ENCODE measurements around the gene HIBADH.

HIBADH gene

GRCh38 chr7:27635728-27636127 lies 27.0 kb downstream of the HIBADH start:
- no peak for DNase-seq (ENCODE audit: low read depth)

- no peak for DNase-seq (ENCODE audit: low read depth)
Observed at GRCh38 chr7:27634671-27635493, 27.8 kb downstream of the HIBADH start.

GRCh38 chr7:27633062-27633461 lies 29.6 kb downstream of the HIBADH start:
- DNase-seq (ENCODE audit: low read depth), result no peak

- DNase-seq (ENCODE audit: low read depth), result peak; percentile 91
Observed at GRCh38 chr7:27631391-27631790, 31.3 kb downstream of the HIBADH start.

GRCh38 chr7:27627146-27627545 lies 35.5 kb downstream of the HIBADH start:
- DNase-seq (ENCODE audit: low read depth), result no peak

- no peak for DNase-seq (ENCODE audit: low read depth)
Observed at GRCh38 chr7:27619492-27619891, 43.2 kb downstream of the HIBADH start.

GRCh38 chr7:27617651-27618381 lies 44.9 kb downstream of the HIBADH start:
- no peak for DNase-seq (ENCODE audit: low read depth)

GRCh38 chr7:27616914-27617548 lies 45.7 kb downstream of the HIBADH start:
- no peak for DNase-seq (ENCODE audit: low read depth)

- DNase-seq (ENCODE audit: low read depth), result no peak
Observed at GRCh38 chr7:27616186-27616491, 46.5 kb downstream of the HIBADH start.

GRCh38 chr7:27615420-27616185 lies 47.1 kb downstream of the HIBADH start:
- no peak for DNase-seq (ENCODE audit: low read depth)

- no peak for DNase-seq (ENCODE audit: low read depth)
Observed at GRCh38 chr7:27614095-27614494, 48.6 kb downstream of the HIBADH start.

- no peak for DNase-seq (ENCODE audit: low read depth)
Observed at GRCh38 chr7:27611059-27611458, 51.6 kb downstream of the HIBADH start.

GRCh38 chr7:27608776-27609495 lies 53.7 kb downstream of the HIBADH start:
- DNase-seq (ENCODE audit: low read depth), result peak; percentile 57

GRCh38 chr7:27607210-27607606 lies 55.5 kb downstream of the HIBADH start:
- DNase-seq (ENCODE audit: low read depth), result no peak

GRCh38 chr7:27606270-27607209 lies 56.1 kb downstream of the HIBADH start:
- DNase-seq (ENCODE audit: low read depth), result peak; percentile 26

GRCh38 chr7:27605689-27606269 lies 56.9 kb downstream of the HIBADH start:
- DNase-seq (ENCODE audit: low read depth), result peak; percentile 31

GRCh38 chr7:27605283-27605682 lies 57.4 kb downstream of the HIBADH start:
- no peak for DNase-seq (ENCODE audit: low read depth)

- DNase-seq (ENCODE audit: low read depth), result no peak
Observed at GRCh38 chr7:27603813-27604212, 58.9 kb downstream of the HIBADH start.

- DNase-seq (ENCODE audit: low read depth), result no peak
Observed at GRCh38 chr7:27602766-27603165, 59.9 kb downstream of the HIBADH start.

GRCh38 chr7:27601217-27601616 lies 61.5 kb downstream of the HIBADH start:
- no peak for DNase-seq (ENCODE audit: low read depth)
